ENCODE measurements around the gene UNKL.

DNA sequence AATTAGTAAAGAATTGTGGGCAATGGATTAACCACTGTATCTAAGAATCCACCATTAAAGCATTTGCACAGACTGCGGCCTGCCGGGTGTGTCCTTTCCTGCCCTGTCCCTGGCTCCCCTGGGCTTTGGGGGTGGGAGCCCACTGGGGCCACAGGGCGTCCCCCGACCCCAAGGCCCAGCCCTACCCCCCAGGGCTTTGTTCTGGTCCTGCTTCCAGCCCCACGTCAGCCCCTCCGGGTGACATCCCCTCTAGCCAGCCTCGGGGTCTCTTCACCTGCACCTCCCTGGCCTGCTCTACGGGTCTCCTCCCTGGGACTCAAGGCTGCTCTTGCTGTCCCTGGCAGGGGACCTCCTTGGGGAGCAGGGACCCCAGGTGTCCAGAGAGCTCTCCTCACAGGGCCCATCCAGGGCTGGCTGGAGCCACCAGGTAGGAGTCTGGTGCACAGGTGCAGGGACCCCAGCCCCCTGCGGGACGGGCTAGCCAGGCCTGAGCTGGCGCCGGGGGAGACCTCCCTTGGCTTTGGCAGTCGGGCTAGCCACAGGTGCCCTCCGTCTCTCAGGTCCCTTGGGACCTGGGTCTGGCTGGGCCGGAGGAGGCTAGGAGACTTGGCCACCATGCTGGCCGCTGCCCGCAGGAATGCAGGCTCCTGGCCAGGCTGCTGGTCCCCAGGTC lies 87.4 kb downstream of the UNKL start:
- no peak for TF ChIP-seq CTCF (IDR thresholded peaks at IDR 0.05)
- no peak for TF ChIP-seq POLR2A (IDR thresholded peaks at IDR 0.05)
